ENCODE data around the gene GRIN2A. TPM values are rescaled to one million over a fixed set of nuclear protein-coding genes. Genes with fewer than 3 reads are reported as not detected.

The GRIN2A gene
- polyA plus RNA-seq, 1 donor (not counting 4 experiments of a cell fraction or from before 2014, with no cell fraction given): 0.01 TPM

DNA sequence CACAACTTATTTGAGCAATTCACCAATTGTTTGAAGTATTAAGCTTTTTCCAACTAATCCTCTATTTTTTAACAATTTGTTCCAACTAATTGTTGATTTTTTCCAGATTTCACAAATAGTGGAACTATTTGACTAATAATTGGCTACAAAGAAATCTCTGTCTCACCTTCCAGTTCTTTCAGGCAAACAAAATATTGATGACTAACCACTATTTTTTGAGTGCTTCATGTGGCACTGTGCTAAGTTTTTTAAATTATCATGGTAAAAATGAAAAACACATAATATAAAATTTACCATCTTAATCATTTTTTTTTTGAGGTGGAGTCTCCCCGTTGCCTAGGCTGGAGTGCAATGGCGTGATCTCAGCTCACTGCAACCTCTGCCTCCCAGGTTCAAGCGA is 24.6 kb upstream of the GRIN2A start:
- dilution Hi-C loops (cut with MboI; ENCODE audit: extremely low pct_ligation_motif_present, low sequenced_read_pairs): no loop called here
- TF ChIP-seq, protein P1, sequence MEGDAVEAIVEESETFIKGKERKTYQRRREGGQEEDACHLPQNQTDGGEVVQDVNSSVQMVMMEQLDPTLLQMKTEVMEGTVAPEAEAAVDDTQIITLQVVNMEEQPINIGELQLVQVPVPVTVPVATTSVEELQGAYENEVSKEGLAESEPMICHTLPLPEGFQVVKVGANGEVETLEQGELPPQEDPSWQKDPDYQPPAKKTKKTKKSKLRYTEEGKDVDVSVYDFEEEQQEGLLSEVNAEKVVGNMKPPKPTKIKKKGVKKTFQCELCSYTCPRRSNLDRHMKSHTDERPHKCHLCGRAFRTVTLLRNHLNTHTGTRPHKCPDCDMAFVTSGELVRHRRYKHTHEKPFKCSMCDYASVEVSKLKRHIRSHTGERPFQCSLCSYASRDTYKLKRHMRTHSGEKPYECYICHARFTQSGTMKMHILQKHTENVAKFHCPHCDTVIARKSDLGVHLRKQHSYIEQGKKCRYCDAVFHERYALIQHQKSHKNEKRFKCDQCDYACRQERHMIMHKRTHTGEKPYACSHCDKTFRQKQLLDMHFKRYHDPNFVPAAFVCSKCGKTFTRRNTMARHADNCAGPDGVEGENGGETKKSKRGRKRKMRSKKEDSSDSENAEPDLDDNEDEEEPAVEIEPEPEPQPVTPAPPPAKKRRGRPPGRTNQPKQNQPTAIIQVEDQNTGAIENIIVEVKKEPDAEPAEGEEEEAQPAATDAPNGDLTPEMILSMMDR (optimal IDR thresholded peaks at IDR 0.05 in 1 of 3, IDR thresholded peaks at IDR 0.05 in 1 of 3, conservative IDR thresholded peaks at IDR 0.05 in 1 of 3; ENCODE audit: extremely low read depth in 1 of 3, insufficient read depth in 2 of 3, low read length in 3 of 3): no peak
- TF ChIP-seq EZH2 (IDR thresholded peaks at IDR 0.05; ENCODE audit: low read length): no peak

DNA sequence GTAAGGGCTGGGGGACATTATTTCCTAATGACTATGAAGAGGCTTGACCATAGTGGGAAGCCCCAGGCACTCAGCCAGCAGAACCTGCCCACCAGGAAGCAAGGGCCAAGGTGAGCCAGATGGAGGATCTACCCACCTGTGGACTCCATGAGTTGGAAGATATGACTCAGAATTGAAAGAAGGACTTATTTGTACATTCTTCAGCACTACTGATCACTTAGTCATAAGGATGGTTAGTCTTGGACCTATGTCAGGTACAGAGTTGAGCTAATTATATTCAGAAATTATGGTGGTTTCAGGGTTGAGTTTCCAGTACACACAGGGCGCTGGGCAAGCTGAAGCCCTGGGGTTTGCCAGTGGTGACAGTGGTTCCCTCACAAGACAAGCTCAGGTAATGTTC is 24.0 kb upstream of the GRIN2A start:
- Histone ChIP-seq H4K20me1 (ENCODE audit: control insufficient read depth, extremely low read depth, insufficient read depth, low read length) (no peaks in the 10 kb centered on the region), H3K4me2 (ENCODE audit: control insufficient read depth, extremely low read depth, insufficient read depth, low read depth, low read length) (peak overlapping the region; percentile 49), H3K4me1 (ENCODE audit: control insufficient read depth, extremely low read depth, insufficient read depth, low read length) (peaks cover 11% of the 10 kb centered on the region), H3K9me1 (ENCODE audit: control insufficient read depth, extremely low read depth, insufficient read depth, low read length) (no peaks in the 10 kb centered on the region), H3K27ac (ENCODE audit: control insufficient read depth, insufficient read depth, low read length) (peak overlapping the region; percentile 1), H3K9ac (ENCODE audit: control insufficient read depth, extremely low read depth, insufficient read depth, low read length) (no peak overlapping the region), H3K4me3 (ENCODE audit: control insufficient read depth in 2 of 3, extremely low read depth in 1 of 3, insufficient read depth in 2 of 3, low read depth in 1 of 3, low read length in 3 of 3) (no peak overlapping the region), H2AFZ (ENCODE audit: control insufficient read depth, low read length) (no peak overlapping the region), H3K9me3 (ENCODE audit: control insufficient read depth, low read depth, low read length) (peaks cover 2% of the 10 kb centered on the region), H3K79me2 (ENCODE audit: control insufficient read depth, insufficient read depth, low read length) (no peaks in the 10 kb centered on the region), H3K36me3 (ENCODE audit: control insufficient read depth in 2 of 2, extremely low read depth in 1 of 2, insufficient read depth in 2 of 2, low read length in 2 of 2) (no peaks in the 10 kb centered on the region), H3K27me3 (ENCODE audit: control insufficient read depth, extremely low read depth, insufficient read depth, low read length) (no peaks in the 10 kb centered on the region)
- peak; percentile 69 for DNase-seq (ENCODE audit: low read depth, low spot score)
- TF ChIP-seq EZH2 (IDR thresholded peaks at IDR 0.05; ENCODE audit: low read length): no peak
- TF ChIP-seq, protein P1 (optimal IDR thresholded peaks at IDR 0.05 in 1 of 3, IDR thresholded peaks at IDR 0.05 in 1 of 3, conservative IDR thresholded peaks at IDR 0.05 in 1 of 3; ENCODE audit: extremely low read depth in 1 of 3, insufficient read depth in 2 of 3, low read length in 3 of 3): no peak
- peak; percentile 85 for FAIRE-seq
- dilution Hi-C loops (cut with MboI; ENCODE audit: extremely low pct_ligation_motif_present, low sequenced_read_pairs): no loop called here

More for the DNA sequence above, 24.6 kb upstream of the GRIN2A start:
- Histone ChIP-seq H3K4me3 (ENCODE audit: control insufficient read depth in 2 of 3, extremely low read depth in 1 of 3, insufficient read depth in 2 of 3, low read depth in 1 of 3, low read length in 3 of 3) (no peak overlapping the region), H4K20me1 (ENCODE audit: control insufficient read depth, extremely low read depth, insufficient read depth, low read length) (no peaks in the 10 kb centered on the region), H3K27ac (ENCODE audit: control insufficient read depth, insufficient read depth, low read length) (no peak overlapping the region), H2AFZ (ENCODE audit: control insufficient read depth, low read length) (no peak overlapping the region), H3K79me2 (ENCODE audit: control insufficient read depth, insufficient read depth, low read length) (no peaks in the 10 kb centered on the region), H3K4me2 (ENCODE audit: control insufficient read depth, extremely low read depth, insufficient read depth, low read depth, low read length) (no peak overlapping the region), H3K4me1 (ENCODE audit: control insufficient read depth, extremely low read depth, insufficient read depth, low read length) (peaks cover 11% of the 10 kb centered on the region), H3K36me3 (ENCODE audit: control insufficient read depth in 2 of 2, extremely low read depth in 1 of 2, insufficient read depth in 2 of 2, low read length in 2 of 2) (no peaks in the 10 kb centered on the region), H3K9me1 (ENCODE audit: control insufficient read depth, extremely low read depth, insufficient read depth, low read length) (no peaks in the 10 kb centered on the region), H3K27me3 (ENCODE audit: control insufficient read depth, extremely low read depth, insufficient read depth, low read length) (no peaks in the 10 kb centered on the region), H3K9me3 (ENCODE audit: control insufficient read depth, low read depth, low read length) (peaks cover 2% of the 10 kb centered on the region), H3K9ac (ENCODE audit: control insufficient read depth, extremely low read depth, insufficient read depth, low read length) (no peak overlapping the region)
- no peak for DNase-seq (ENCODE audit: low read depth, low spot score)
- FAIRE-seq: no peak

Data from keratinocyte (primary cell).